Aorta (tissue), 5 donors: Measurements from ENCODE around the gene TSPYL6. TPM values are rescaled to one million over a fixed set of nuclear protein-coding genes. Genes with fewer than 3 reads are reported as not detected.

Source experiments
- ATAC-seq: fragments of 200-7000 bp; cut with Tn5 transposase; one replicate; pipeline ENCODE4 v1.9.1; 2022; ENCODE audit warnings: moderate library complexity; ENCODE audit not compliant: low FRiP score
- DNase-seq, 2 donors: peaks; one replicate each; pipeline ENCODE4 v3.0.0-alpha.2; 2020
- H3K27ac ChIP-seq, 2 donors: one replicate each; pipeline ENCODE4 v1.5.1; 2013; ENCODE audit warnings: low read length in 2 of 2, mild to moderate bottlenecking in 2 of 2, moderate library complexity in 2 of 2, control low read depth in 1 of 2, inconsistent platforms in 1 of 2, low read depth in 1 of 2
- H3K27me3 ChIP-seq, 2 donors: one replicate each; pipeline ENCODE4 v1.6.1; 2013; ENCODE audit warnings: control low read depth in 1 of 2, low read length in 1 of 2, mild to moderate bottlenecking in 1 of 2, moderate library complexity in 1 of 2; ENCODE audit not compliant: insufficient read depth in 2 of 2, control insufficient read depth in 1 of 2
- H3K36me3 ChIP-seq, 2 donors: one replicate each; pipeline ENCODE4 v1.6.1; 2013; ENCODE audit warnings: control low read depth in 1 of 2, low read length in 1 of 2, mild to moderate bottlenecking in 1 of 2; ENCODE audit not compliant: insufficient read depth in 2 of 2, control insufficient read depth in 1 of 2
- H3K4me1 ChIP-seq, 2 donors: one replicate each; pipeline ENCODE4 v1.6.1; 2013; ENCODE audit warnings: low read length in 2 of 2, control low read depth in 1 of 2, mild to moderate bottlenecking in 1 of 2, moderate library complexity in 1 of 2; ENCODE audit not compliant: insufficient read depth in 2 of 2, control insufficient read depth in 1 of 2
- H3K4me3 ChIP-seq, 2 donors: one replicate each; pipeline ENCODE4 v1.5.1; 2013; ENCODE audit warnings: low read length in 2 of 2, control low read depth in 1 of 2, mild to moderate bottlenecking in 1 of 2
- H3K9me3 ChIP-seq: one replicate; pipeline ENCODE4 v1.6.1; 2013; ENCODE audit warnings: mild to moderate bottlenecking, low read length; ENCODE audit not compliant: control insufficient read depth
- WGBS, 2 donors: extraction: QIAGEN DNeasy Blood & Tissue Kit; methylation state at CpG; one replicate each; pipeline ENCODE4 v1.1.7; 2013; 5-methylcytosine and 5-hydroxymethylcytosine counted together
- intact Hi-C, 2 donors: fragments of 100-400 bp; cut with DNase I; formaldehyde crosslinking; loops; one replicate each; pipeline versions ENCODE4 v1.14.2 to v1.15.0; 2022
- polyA plus RNA-seq, 2 donors: library from polyadenylated mRNA; stranded (reverse); fragments of 200-250 nt; gene quantifications; one replicate each; pipeline ENCODE4 v1.2.3, GENCODE V29; 2013
- total RNA-seq, 2 donors: library from RNA; stranded (reverse); fragmentation: NEBNext Ultra II Directional; extraction: Animal tissue kit (Norgen Biotek cat#: 25700); gene quantifications; one replicate each; pipeline ENCODE4 v1.2.1, GENCODE V29; 2021
- donor health status: healthy with polysubstance abuse.
- donor health status: Bipolar disorder and iron deficiency.
- donor health status: DM: no; HTN: no; CAD: no.
- donor health status: DM: no; HTN: no; CAD: no.
- donor health status: DM: yes; HTN: yes; CAD: no.

The TSPYL6 gene
- total and polyA plus RNA-seq, 4 donors, result 0.08 to 0.12 TPM; not detected in 2

- no peak for ATAC-seq
- 88 to 94% methylated on average over 2 of the region's 2 CpGs for WGBS, 2 donors
Measured at GRCh38 chr2:54224997-54225396, 31.0 kb downstream of the TSPYL6 start.

GRCh38 chr2:54213082-54213481 is 42.9 kb downstream of the TSPYL6 start:
- H3K27ac ChIP-seq, result no peak overlapping the region
- intact Hi-C loops, result no loop called here
- H3K4me1 ChIP-seq, result no peaks in the 10 kb centered on the region
- H3K36me3 ChIP-seq, result no peaks in the 10 kb centered on the region
- ATAC-seq (no peak), DNase-seq (no peak)
- 95 to 98% methylated on average over 4 of the region's 4 CpGs for WGBS, 2 donors
- no peaks in the 10 kb centered on the region for H3K9me3 ChIP-seq
- no peaks in the 10 kb centered on the region for H3K27me3 ChIP-seq
- H3K4me3 ChIP-seq, result no peak overlapping the region

More at GRCh38 chr2:54224997-54225396, 31.0 kb downstream of the TSPYL6 start:
- intact Hi-C loops, result no loop called here
- Histone ChIP-seq H3K27ac (no peak overlapping the region), H3K4me3 (no peak overlapping the region), H3K36me3 (no peaks in the 10 kb centered on the region), H3K9me3 (no peaks in the 10 kb centered on the region), H3K27me3 (no peaks in the 10 kb centered on the region), H3K4me1 (peaks cover 0 to 2% of the 10 kb centered on the region in 2 donors)
- DNase-seq, result no peak

- WGBS, 2 donors, result 15 to 17% methylated on average over 1 of the region's 1 CpG
- intact Hi-C loops, result no loop called here
- no peak for DNase-seq
- H3K4me1 ChIP-seq, result peaks cover 0 to 4% of the 10 kb centered on the region in 2 donors
- no peaks in the 10 kb centered on the region for H3K36me3 ChIP-seq
- no peaks in the 10 kb centered on the region for H3K9me3 ChIP-seq
- H3K27me3 ChIP-seq, result no peaks in the 10 kb centered on the region
- H3K27ac ChIP-seq, result no peak overlapping the region
- no peak overlapping the region for H3K4me3 ChIP-seq
- ATAC-seq, result peak; percentile 67
Measured at GRCh38 chr2:54212456-54212855, 43.6 kb downstream of the TSPYL6 start.

- no peak for DNase-seq
- no peaks in the 10 kb centered on the region for H3K27me3 ChIP-seq
- H3K4me3 ChIP-seq, result no peak overlapping the region
- 11 to 24% methylated on average over 3 of the region's 3 CpGs for WGBS, 2 donors
- no peak for ATAC-seq
- intact Hi-C loops, result loop anchor here (5.0 to 10.0 kb wide), 3 partner anchors 115 to 245 kb away; partner anchors contain the start of gene SPTBN1 (in 1 of the 2)
- H3K36me3 ChIP-seq, result no peaks in the 10 kb centered on the region
- peaks cover 0 to 5% of the 10 kb centered on the region in 2 donors for H3K4me1 ChIP-seq
- no peak overlapping the region for H3K27ac ChIP-seq
- H3K9me3 ChIP-seq, result no peaks in the 10 kb centered on the region
Measured at GRCh38 chr2:54209379-54209778, 46.6 kb downstream of the TSPYL6 start.

- Histone ChIP-seq H3K27ac (no peak overlapping the region), H3K27me3 (no peaks in the 10 kb centered on the region), H3K4me3 (no peak overlapping the region), H3K36me3 (no peaks in the 10 kb centered on the region), H3K9me3 (no peaks in the 10 kb centered on the region), H3K4me1 (peaks cover 0 to 5% of the 10 kb centered on the region in 2 donors)
- DNase-seq (no peak), ATAC-seq (peak; percentile 24)
- WGBS, 2 donors, result 21 to 35% methylated on average over 1 of the region's 1 CpG
- intact Hi-C loops, result loop anchor here (1.0 to 10.0 kb wide), 4 partner anchors 116 to 249 kb away; partner anchors contain the start of gene SPTBN1 (in 1 of the 2)
Measured at GRCh38 chr2:54208364-54209240, 47.4 kb downstream of the TSPYL6 start.

- no peak overlapping the region for H3K4me3 ChIP-seq
- no peak for DNase-seq
- no peaks in the 10 kb centered on the region for H3K36me3 ChIP-seq
- WGBS, 2 donors, result 37 to 39% methylated on average over 3 of the region's 3 CpGs
- H3K27ac ChIP-seq, result no peak overlapping the region
- intact Hi-C loops, result loop anchor here (1.0 to 10.0 kb wide), 4 partner anchors 117 to 250 kb away; partner anchors contain the start of gene SPTBN1 (in 1 of the 2)
- no peaks in the 10 kb centered on the region for H3K27me3 ChIP-seq
- H3K9me3 ChIP-seq, result no peaks in the 10 kb centered on the region
- ATAC-seq, result peak; percentile 53
- peaks cover 0 to 5% of the 10 kb centered on the region in 2 donors for H3K4me1 ChIP-seq
Measured at GRCh38 chr2:54207666-54208195, 48.3 kb downstream of the TSPYL6 start.

- H3K9me3 ChIP-seq, result no peaks in the 10 kb centered on the region
- ATAC-seq, result peak; percentile 67
- H3K4me3 ChIP-seq, result no peak overlapping the region
- intact Hi-C loops, result loop anchor here (5.0 to 10.0 kb wide), 3 partner anchors 118 to 248 kb away; partner anchors contain the start of gene SPTBN1 (in 1 of the 2)
- WGBS, 2 donors, result 7% methylated on average over 2 of the region's 2 CpGs
- H3K4me1 ChIP-seq, result peaks cover 0 to 5% of the 10 kb centered on the region in 2 donors
- H3K27me3 ChIP-seq, result no peaks in the 10 kb centered on the region
- H3K36me3 ChIP-seq, result no peaks in the 10 kb centered on the region
- H3K27ac ChIP-seq, result no peak overlapping the region
- no peak for DNase-seq
Measured at GRCh38 chr2:54206596-54206995, 49.4 kb downstream of the TSPYL6 start.

GRCh38 chr2:54204476-54204875 is 51.6 kb downstream of the TSPYL6 start:
- ATAC-seq (no peak), DNase-seq (no peak)
- Histone ChIP-seq H3K27ac (no peak overlapping the region), H3K27me3 (no peaks in the 10 kb centered on the region), H3K4me1 (peaks cover 0 to 5% of the 10 kb centered on the region in 2 donors), H3K9me3 (no peaks in the 10 kb centered on the region), H3K4me3 (no peak overlapping the region), H3K36me3 (no peaks in the 10 kb centered on the region)
- intact Hi-C loops, result loop anchor here (10.0 kb wide), 2 partner anchors 120 to 250 kb away; partner anchors contain the start of gene SPTBN1 (in 1 of the 2)
- 10 to 11% methylated on average over 2 of the region's 2 CpGs for WGBS, 2 donors
